ENCODE data around the gene TTC9B.

GRCh38 chr19:40221858-40222619 lies 3.9 kb upstream of the TTC9B start:
- TF ChIP-seq EZH2 (IDR thresholded peaks at IDR 0.05; ENCODE audit: insufficient read depth, poor library complexity, severe bottlenecking) (no peak), EZH2phosphoT487 (IDR thresholded peaks at IDR 0.05; ENCODE audit: insufficient read depth, low read depth) (no peak)
